K562 (cell line): ENCODE measurements around the gene C22orf39. TPM values are rescaled to one million over a fixed set of nuclear protein-coding genes. Genes with fewer than 3 reads are reported as not detected.

Experiments
- CEBPG ChIP-seq, 3 experiments: fragments of 200-800 bp in 1 of 3; sonication (Bioruptor generic) in 1 of 3; sonication (generic) in 1 of 3; formaldehyde crosslinking in 1 of 3; IDR thresholded peaks in 2 of 3; conservative IDR thresholded peaks in 1 of 3; 2 replicates each; pipeline versions ENCODE4 v1.6.1 to v1.8.0; 2016 to 2022; ENCODE audit warnings: missing compliant biosample characterization in 2 of 3, missing genetic modification characterization in 2 of 3, mild to moderate bottlenecking in 1 of 3, missing genetic modification reagents in 1 of 3
- CGGBP1 ChIP-seq: fragments of 250-450 bp; sonication (Bioruptor Pico); IDR thresholded peaks from 2 replicates; pipeline ENCODE4 v1.9.0; 2021; ENCODE audit warnings: mild to moderate bottlenecking
- CTCF ChIP-seq, 3 experiments: IDR thresholded peaks in 2 of 3; conservative IDR thresholded peaks in 1 of 3; 2 replicates each; pipeline ENCODE4 v1.5.1; 2011 to 2012; ENCODE audit warnings: low read length in 3 of 3, mild to moderate bottlenecking in 3 of 3, control low read depth in 2 of 3, improper control_type of control experiment in 1 of 3, inconsistent platforms in 1 of 3, low read depth in 1 of 3, mixed read lengths in 1 of 3, moderate library complexity in 1 of 3; ENCODE audit not compliant: insufficient read depth in 2 of 3
- DPF2 ChIP-seq: fragments of 450-650 bp; IDR thresholded peaks from 2 replicates; pipeline ENCODE4 v1.6.1; 2016
- HNRNPUL1 ChIP-seq: fragments of 200-400 bp; formaldehyde crosslinking; IDR thresholded peaks from 2 replicates; pipeline ENCODE4 v1.6.1; 2017; ENCODE audit warnings: low read length
- MTA1 ChIP-seq: fragments of 450-650 bp; IDR thresholded peaks from 2 replicates; pipeline ENCODE4 v1.6.1; 2017; ENCODE audit warnings: borderline replicate concordance
- NRF1 ChIP-seq, 2 experiments: fragments of 450-650 bp; IDR thresholded peaks in 1 of 2; conservative IDR thresholded peaks in 1 of 2; 2 replicates each; pipeline ENCODE4 v1.6.1; 2014; ENCODE audit warnings: mild to moderate bottlenecking in 2 of 2
- PHF21A ChIP-seq: fragments of 450-650 bp; IDR thresholded peaks from 2 replicates; pipeline ENCODE4 v1.6.1; 2017; ENCODE audit warnings: low read depth, borderline replicate concordance
- RHOXF2B ChIP-seq: fragments of 250-450 bp; sonication (Bioruptor Pico); conservative IDR thresholded peaks from 2 replicates; pipeline ENCODE4 v1.5.1; 2021
- SRSF7 ChIP-seq: fragments of 200-400 bp; formaldehyde crosslinking; optimal IDR thresholded peaks from 2 replicates; pipeline ENCODE3; 2017; ENCODE audit warnings: mild to moderate bottlenecking, low read depth, low read length
- STAT6 ChIP-seq: sonication (generic); formaldehyde crosslinking; IDR thresholded peaks from 2 replicates; pipeline ENCODE4 v1.8.1; 2023; ENCODE audit warnings: mild to moderate bottlenecking, missing genetic modification reagents
- TAF7 ChIP-seq: fragments of 450-650 bp; IDR thresholded peaks from 2 replicates; pipeline ENCODE4 v1.6.1; 2016; ENCODE audit warnings: missing genetic modification characterization, missing compliant biosample characterization
- VEZF1 ChIP-seq: fragments of 200-800 bp; sonication (Bioruptor generic); IDR thresholded peaks from 2 replicates; pipeline ENCODE4 v1.6.1; 2017; ENCODE audit warnings: missing genetic modification characterization, missing compliant biosample characterization
- ZNF133 ChIP-seq: fragments of 250-450 bp; sonication (Bioruptor Pico); IDR thresholded peaks from 2 replicates; pipeline ENCODE4 v1.4.0; 2020; ENCODE audit warnings: mild to moderate bottlenecking
- ZNF165 ChIP-seq: fragments of 250-450 bp; sonication (Bioruptor Pico); IDR thresholded peaks from 2 replicates; pipeline ENCODE4 v1.4.0; 2020; ENCODE audit warnings: borderline replicate concordance
- polyA plus RNA-seq, 8 experiments: library from polyadenylated mRNA; depleted of rRNA in 4 of 8; stranded (reverse) in 5 of 8; unstranded in 3 of 8; fragments of >200 nt; fragmentation: Nextera tagmentation in 2 of 8; fragmentation: Illumina TruSeq in 1 of 8; extraction: Ambion mirVana in 2 of 8; extraction: Trizol in 1 of 8; gene quantifications; 2 replicates each; pipeline versions ENCODE4 v1.2.1 to v1.2.3, GENCODE V29; 2011 to 2014; ENCODE audit warnings: inconsistent platforms in 1 of 8, missing spikeins in 1 of 8
- total RNA-seq, 7 experiments: library from RNA; depleted of rRNA in 6 of 7; stranded (reverse); fragments of >200 nt in 6 of 7; fragmentation: Illumina TruSeq in 2 of 7; extraction: Trizol in 2 of 7; gene quantifications; 2 replicates each; pipeline versions ENCODE4 v1.2.1 to v1.2.3, GENCODE V29; 2011 to 2021; ENCODE audit warnings: low replicate concordance in 1 of 7
- TF ChIP-seq, protein P1 (sequence below): fragments of 250-450 bp; sonication (Bioruptor Pico); IDR thresholded peaks from 2 replicates; pipeline ENCODE4 v1.8.0; 2021; ENCODE audit warnings: moderate library complexity, mild to moderate bottlenecking, inconsistent platforms
- TF ChIP-seq, protein P2 (sequence below): fragments of 250-450 bp; sonication (Bioruptor Pico); IDR thresholded peaks from 2 replicates; pipeline ENCODE4 v1.8.0; 2022; ENCODE audit warnings: inconsistent platforms, mild to moderate bottlenecking, moderate library complexity, borderline replicate concordance

Gene C22orf39
- total and polyA plus RNA-seq, 9 of the 15 experiments (the other 6 are each of a cell fraction or from before 2014, with no cell fraction given): 20.4 to 139 (median 66.8) TPM

GRCh38 chr22:19478045-19478900 lies 30.8 kb upstream of the C22orf39 start (continued):
- TF ChIP-seq VEZF1: no peak
- TF ChIP-seq ZNF165 (CRISPR knock-in tag): peak; percentile 10; the same call in 1 of the 2 replicates
- TF ChIP-seq MTA1: no peak
- TF ChIP-seq CTCF (IDR thresholded peaks at IDR 0.05 in 2 of 3, conservative IDR thresholded peaks at IDR 0.05 in 1 of 3; ENCODE audit: insufficient read depth in 2 of 3, low read depth in 1 of 3, low read length in 3 of 3): no peak
- TF ChIP-seq PHF21A: no peak
- TF ChIP-seq CEBPG (CRISPR knock-in tag; IDR thresholded peaks at IDR 0.05): no peak
- TF ChIP-seq CEBPG (tag; conservative IDR thresholded peaks at IDR 0.05 in 1 of 2, IDR thresholded peaks at IDR 0.05 in 1 of 2): no peak
- TF ChIP-seq ZNF133 (CRISPR knock-in tag): no peak
- no peak for TF ChIP-seq DPF2
- no peak for TF ChIP-seq HNRNPUL1
- TF ChIP-seq, protein P1, sequence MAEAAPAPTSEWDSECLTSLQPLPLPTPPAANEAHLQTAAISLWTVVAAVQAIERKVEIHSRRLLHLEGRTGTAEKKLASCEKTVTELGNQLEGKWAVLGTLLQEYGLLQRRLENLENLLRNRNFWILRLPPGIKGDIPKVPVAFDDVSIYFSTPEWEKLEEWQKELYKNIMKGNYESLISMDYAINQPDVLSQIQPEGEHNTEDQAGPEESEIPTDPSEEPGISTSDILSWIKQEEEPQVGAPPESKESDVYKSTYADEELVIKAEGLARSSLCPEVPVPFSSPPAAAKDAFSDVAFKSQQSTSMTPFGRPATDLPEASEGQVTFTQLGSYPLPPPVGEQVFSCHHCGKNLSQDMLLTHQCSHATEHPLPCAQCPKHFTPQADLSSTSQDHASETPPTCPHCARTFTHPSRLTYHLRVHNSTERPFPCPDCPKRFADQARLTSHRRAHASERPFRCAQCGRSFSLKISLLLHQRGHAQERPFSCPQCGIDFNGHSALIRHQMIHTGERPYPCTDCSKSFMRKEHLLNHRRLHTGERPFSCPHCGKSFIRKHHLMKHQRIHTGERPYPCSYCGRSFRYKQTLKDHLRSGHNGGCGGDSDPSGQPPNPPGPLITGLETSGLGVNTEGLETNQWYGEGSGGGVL (CRISPR knock-in tag): no peak
- TF ChIP-seq CGGBP1 (CRISPR knock-in tag): no peak
- TF ChIP-seq, protein P2, sequence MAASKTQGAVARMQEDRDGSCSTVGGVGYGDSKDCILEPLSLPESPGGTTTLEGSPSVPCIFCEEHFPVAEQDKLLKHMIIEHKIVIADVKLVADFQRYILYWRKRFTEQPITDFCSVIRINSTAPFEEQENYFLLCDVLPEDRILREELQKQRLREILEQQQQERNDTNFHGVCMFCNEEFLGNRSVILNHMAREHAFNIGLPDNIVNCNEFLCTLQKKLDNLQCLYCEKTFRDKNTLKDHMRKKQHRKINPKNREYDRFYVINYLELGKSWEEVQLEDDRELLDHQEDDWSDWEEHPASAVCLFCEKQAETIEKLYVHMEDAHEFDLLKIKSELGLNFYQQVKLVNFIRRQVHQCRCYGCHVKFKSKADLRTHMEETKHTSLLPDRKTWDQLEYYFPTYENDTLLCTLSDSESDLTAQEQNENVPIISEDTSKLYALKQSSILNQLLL: no peak
- TF ChIP-seq TAF7: 0 out of 2 replicates have a peak, but pooled peaks have one; percentile 37
- no peak for TF ChIP-seq NRF1 (conservative IDR thresholded peaks at IDR 0.05 in 1 of 2, IDR thresholded peaks at IDR 0.05 in 1 of 2)
- no peak for TF ChIP-seq SRSF7
- no peak for TF ChIP-seq RHOXF2B (CRISPR knock-in tag)
- no peak for TF ChIP-seq STAT6
